Stimulated activated CD8-positive, alpha-beta memory T cell treated with anti-CD3 and anti-CD28 coated beads, Interleukin-15, amount 100 ng/mL, for 4 hours (primary cell): Measurements from ENCODE around the gene BAAT.

Experiments used
- DNase-seq, 2 donors: peaks; one replicate each; pipeline ENCODE4 v3.0.0-alpha.2; 2020; ENCODE audit warnings: low read depth in 2 of 2

The BAAT gene

GRCh38 chr9:101315112-101315450 is 69.7 kb downstream of the BAAT start:
- no peak for DNase-seq

GRCh38 chr9:101312661-101313060 is 72.1 kb downstream of the BAAT start:
- DNase-seq: no peak

GRCh38 chr9:101311758-101312420 is 72.9 kb downstream of the BAAT start:
- no peak for DNase-seq

GRCh38 chr9:101311191-101311590 is 73.6 kb downstream of the BAAT start:
- no peak for DNase-seq
